ENCODE data around the gene CPNE6. TPM values are rescaled to one million over a fixed set of nuclear protein-coding genes. Genes with fewer than 3 reads are reported as not detected.

The CPNE6 gene
- total RNA-seq, 1 experiment from 2014 or later, result not detected

DNA sequence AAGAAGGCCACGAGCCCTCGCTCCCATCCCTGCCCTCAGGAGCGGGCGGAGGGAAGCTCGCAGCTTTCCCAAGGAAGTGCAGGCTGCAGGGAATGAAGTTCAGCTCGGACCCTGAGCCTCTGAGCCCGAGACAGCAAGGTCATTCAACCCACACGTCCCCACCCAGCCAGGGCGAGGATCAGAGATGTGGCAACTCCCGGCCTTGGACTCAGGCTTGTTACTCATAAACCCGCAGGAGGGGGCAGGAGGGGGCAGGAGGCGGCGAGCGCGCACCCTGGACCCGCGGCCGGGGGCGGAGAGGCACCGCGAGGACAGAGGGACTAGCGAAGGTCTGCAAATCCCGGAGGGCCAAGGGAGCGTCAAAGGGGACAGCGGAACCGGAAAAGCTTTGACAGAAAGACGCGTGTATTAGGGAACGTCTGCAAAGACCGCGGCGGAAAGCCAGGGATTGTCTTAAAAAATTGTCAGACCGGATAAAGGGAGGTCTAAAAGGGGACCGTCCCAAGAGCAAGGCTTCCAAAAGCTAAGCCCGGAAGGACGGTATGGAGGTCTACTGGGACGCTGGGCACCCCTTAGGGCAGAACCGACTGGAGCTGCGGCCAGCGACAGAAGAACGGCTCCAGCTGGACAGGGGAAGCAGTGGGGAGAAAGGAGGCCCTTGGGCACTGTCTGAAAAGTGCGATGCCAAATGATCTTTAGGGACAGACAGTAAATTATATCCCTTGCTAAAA is 42.6 kb downstream of the CPNE6 start:
- no peaks in the 10 kb centered on the region for H3K9me3 ChIP-seq (ENCODE audit: control insufficient read depth in 1 of 2, insufficient read depth in 1 of 2, low read depth in 1 of 2, low read length in 2 of 2)
- peak; percentile 94 for DNase-seq (ENCODE audit: low read depth, low spot score)
- H3K9ac ChIP-seq (ENCODE audit: low read length), result peak overlapping the region; percentile 84
- ChIA-PET RAD21 (ENCODE audit: low non-redundant PET in 1 of 2, low total read pairs in 2 of 2, uncharacterized antibody in 2 of 2, unreplicated experiment in 2 of 2) (interaction anchor here (0.6 to 1.7 kb wide), 4 partner anchors 13 to 52 kb away, joined by 3 to 10 read pairs (median 4); partner anchors contain the start of genes EMC9 (in 1 of the 2) and PSME1 (in 1 of the 2)), POLR2A (interaction anchor here (0.8 to 2.6 kb wide), 17 partner anchors 9 to 184 kb away, joined by 3 to 49 read pairs (median 5); partner anchors contain the start of genes EMC9, FITM1, IPO4 and IRF9), CTCF (interaction anchor here (0.7 to 2.7 kb wide), 12 partner anchors 8 to 183 kb away, joined by 3 to 11 read pairs (median 4); partner anchors contain the start of genes EMC9, IRF9, PSME1 and PSME2)
- no peaks in the 10 kb centered on the region for H3K9me2 ChIP-seq (ENCODE audit: insufficient read depth)
- H3K36me3 ChIP-seq (ENCODE audit: control insufficient read depth in 1 of 2, insufficient read depth in 2 of 2, low read length in 2 of 2), result peaks cover 5 to 9% of the 10 kb centered on the region in 2 experiments; a peak in 2 of 4 replicates
- peak; percentile 59 for ATAC-seq
- H4K20me1 ChIP-seq (ENCODE audit: insufficient read depth), result no peaks in the 10 kb centered on the region
- peak overlapping the region; percentile 97 for H3K27ac ChIP-seq (ENCODE audit: low read depth, low read length)
- peak overlapping the region; percentile 86 to 92 for H3K4me3 ChIP-seq (replicated peaks in 1 of 2; ENCODE audit: low read depth in 1 of 2, low read length in 2 of 2)
- peaks cover 14% of the 10 kb centered on the region; the same call in 1 of the 2 replicates for H3K79me2 ChIP-seq (ENCODE audit: insufficient read depth, low read length)
- peak overlapping the region; percentile 95 for H3K4me2 ChIP-seq (ENCODE audit: low read length)
- BruUV-seq (replicated peaks), result no TSS peak
- H2AFZ ChIP-seq (ENCODE audit: low read depth, low read length, poor library complexity, severe bottlenecking), result peak overlapping the region; percentile 74
- intact Hi-C loops (cut with micrococcal nuclease), result loop anchor here (1.0 to 5.0 kb wide), 4 partner anchors 20 to 98 kb away; partner anchors contain the start of genes CHMP4A, IRF9, PCK2 and PSME2
- H3K27me3 ChIP-seq (ENCODE audit: insufficient read depth, low read length), result no peaks in the 10 kb centered on the region
- peaks cover 7 to 20% of the 10 kb centered on the region in 2 experiments; a peak in 3 of 4 replicates for H3K4me1 ChIP-seq (ENCODE audit: control insufficient read depth in 1 of 2, insufficient read depth in 2 of 2, low read length in 2 of 2)
- TF ChIP-seq, protein P1, sequence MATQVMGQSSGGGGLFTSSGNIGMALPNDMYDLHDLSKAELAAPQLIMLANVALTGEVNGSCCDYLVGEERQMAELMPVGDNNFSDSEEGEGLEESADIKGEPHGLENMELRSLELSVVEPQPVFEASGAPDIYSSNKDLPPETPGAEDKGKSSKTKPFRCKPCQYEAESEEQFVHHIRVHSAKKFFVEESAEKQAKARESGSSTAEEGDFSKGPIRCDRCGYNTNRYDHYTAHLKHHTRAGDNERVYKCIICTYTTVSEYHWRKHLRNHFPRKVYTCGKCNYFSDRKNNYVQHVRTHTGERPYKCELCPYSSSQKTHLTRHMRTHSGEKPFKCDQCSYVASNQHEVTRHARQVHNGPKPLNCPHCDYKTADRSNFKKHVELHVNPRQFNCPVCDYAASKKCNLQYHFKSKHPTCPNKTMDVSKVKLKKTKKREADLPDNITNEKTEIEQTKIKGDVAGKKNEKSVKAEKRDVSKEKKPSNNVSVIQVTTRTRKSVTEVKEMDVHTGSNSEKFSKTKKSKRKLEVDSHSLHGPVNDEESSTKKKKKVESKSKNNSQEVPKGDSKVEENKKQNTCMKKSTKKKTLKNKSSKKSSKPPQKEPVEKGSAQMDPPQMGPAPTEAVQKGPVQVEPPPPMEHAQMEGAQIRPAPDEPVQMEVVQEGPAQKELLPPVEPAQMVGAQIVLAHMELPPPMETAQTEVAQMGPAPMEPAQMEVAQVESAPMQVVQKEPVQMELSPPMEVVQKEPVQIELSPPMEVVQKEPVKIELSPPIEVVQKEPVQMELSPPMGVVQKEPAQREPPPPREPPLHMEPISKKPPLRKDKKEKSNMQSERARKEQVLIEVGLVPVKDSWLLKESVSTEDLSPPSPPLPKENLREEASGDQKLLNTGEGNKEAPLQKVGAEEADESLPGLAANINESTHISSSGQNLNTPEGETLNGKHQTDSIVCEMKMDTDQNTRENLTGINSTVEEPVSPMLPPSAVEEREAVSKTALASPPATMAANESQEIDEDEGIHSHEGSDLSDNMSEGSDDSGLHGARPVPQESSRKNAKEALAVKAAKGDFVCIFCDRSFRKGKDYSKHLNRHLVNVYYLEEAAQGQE (IDR thresholded peaks at IDR 0.05; ENCODE audit: low read depth), result no peak
- TF ChIP-seq SIN3A (IDR thresholded peaks at IDR 0.05; ENCODE audit: low read depth), result peak; percentile 92
- peak; percentile 14; the same call in 1 of the 2 replicates for TF ChIP-seq CBX3 (IDR thresholded peaks at IDR 0.05; ENCODE audit: low read depth)
- TF ChIP-seq EGR1 (IDR thresholded peaks at IDR 0.05; ENCODE audit: low read depth), result peak; percentile 92
- TF ChIP-seq POLR2AphosphoS5 (IDR thresholded peaks at IDR 0.05; ENCODE audit: low read depth, low read length), result peak; percentile 83
- no peak for TF ChIP-seq EZH2phosphoT487 (IDR thresholded peaks at IDR 0.05; ENCODE audit: borderline replicate concordance)
- no peak for TF ChIP-seq SP1 (IDR thresholded peaks at IDR 0.05; ENCODE audit: low read depth)
- no peak for TF ChIP-seq ZNF274 (IDR thresholded peaks at IDR 0.05; ENCODE audit: low read depth, low read length)
- peak; percentile 69 for TF ChIP-seq TCF7L2 (IDR thresholded peaks at IDR 0.05; ENCODE audit: borderline replicate concordance, extremely low read depth, insufficient read depth, insufficient read length)
- no peak for TF ChIP-seq EZH2 (IDR thresholded peaks at IDR 0.05)
- TF ChIP-seq, protein P2, sequence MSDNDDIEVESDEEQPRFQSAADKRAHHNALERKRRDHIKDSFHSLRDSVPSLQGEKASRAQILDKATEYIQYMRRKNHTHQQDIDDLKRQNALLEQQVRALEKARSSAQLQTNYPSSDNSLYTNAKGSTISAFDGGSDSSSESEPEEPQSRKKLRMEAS (IDR thresholded peaks at IDR 0.05), result peak; percentile 76
- TF ChIP-seq, protein P3, sequence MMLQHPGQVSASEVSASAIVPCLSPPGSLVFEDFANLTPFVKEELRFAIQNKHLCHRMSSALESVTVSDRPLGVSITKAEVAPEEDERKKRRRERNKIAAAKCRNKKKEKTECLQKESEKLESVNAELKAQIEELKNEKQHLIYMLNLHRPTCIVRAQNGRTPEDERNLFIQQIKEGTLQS (IDR thresholded peaks at IDR 0.05), result no peak
- no peak for TF ChIP-seq SRF (IDR thresholded peaks at IDR 0.05; ENCODE audit: low read depth)
- peak; percentile 73 for TF ChIP-seq POLR2A (IDR thresholded peaks at IDR 0.05; ENCODE audit: borderline replicate concordance, extremely low read depth, insufficient read depth, insufficient read length)
- TF ChIP-seq YY1 (IDR thresholded peaks at IDR 0.05; ENCODE audit: extremely low read depth, insufficient replicate concordance, low read depth, low read length), result no peak
- TF ChIP-seq ZFX (IDR thresholded peaks at IDR 0.05), result peak; percentile 84
- TF ChIP-seq JUND (IDR thresholded peaks at IDR 0.05), result no peak
- TF ChIP-seq, protein P4, sequence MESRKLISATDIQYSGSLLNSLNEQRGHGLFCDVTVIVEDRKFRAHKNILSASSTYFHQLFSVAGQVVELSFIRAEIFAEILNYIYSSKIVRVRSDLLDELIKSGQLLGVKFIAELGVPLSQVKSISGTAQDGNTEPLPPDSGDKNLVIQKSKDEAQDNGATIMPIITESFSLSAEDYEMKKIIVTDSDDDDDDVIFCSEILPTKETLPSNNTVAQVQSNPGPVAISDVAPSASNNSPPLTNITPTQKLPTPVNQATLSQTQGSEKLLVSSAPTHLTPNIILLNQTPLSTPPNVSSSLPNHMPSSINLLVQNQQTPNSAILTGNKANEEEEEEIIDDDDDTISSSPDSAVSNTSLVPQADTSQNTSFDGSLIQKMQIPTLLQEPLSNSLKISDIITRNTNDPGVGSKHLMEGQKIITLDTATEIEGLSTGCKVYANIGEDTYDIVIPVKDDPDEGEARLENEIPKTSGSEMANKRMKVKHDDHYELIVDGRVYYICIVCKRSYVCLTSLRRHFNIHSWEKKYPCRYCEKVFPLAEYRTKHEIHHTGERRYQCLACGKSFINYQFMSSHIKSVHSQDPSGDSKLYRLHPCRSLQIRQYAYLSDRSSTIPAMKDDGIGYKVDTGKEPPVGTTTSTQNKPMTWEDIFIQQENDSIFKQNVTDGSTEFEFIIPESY (IDR thresholded peaks at IDR 0.05; ENCODE audit: extremely low read depth, insufficient replicate concordance, low read length), result peak; percentile 20
- 0 out of 2 replicates have a peak, but pooled peaks have one; percentile 2 for TF ChIP-seq RAD21 (IDR thresholded peaks at IDR 0.05; ENCODE audit: low read depth)

Data from HCT116 (cell line).